Measurements from ENCODE around the gene MRPS34.

Gene MRPS34

DNA sequence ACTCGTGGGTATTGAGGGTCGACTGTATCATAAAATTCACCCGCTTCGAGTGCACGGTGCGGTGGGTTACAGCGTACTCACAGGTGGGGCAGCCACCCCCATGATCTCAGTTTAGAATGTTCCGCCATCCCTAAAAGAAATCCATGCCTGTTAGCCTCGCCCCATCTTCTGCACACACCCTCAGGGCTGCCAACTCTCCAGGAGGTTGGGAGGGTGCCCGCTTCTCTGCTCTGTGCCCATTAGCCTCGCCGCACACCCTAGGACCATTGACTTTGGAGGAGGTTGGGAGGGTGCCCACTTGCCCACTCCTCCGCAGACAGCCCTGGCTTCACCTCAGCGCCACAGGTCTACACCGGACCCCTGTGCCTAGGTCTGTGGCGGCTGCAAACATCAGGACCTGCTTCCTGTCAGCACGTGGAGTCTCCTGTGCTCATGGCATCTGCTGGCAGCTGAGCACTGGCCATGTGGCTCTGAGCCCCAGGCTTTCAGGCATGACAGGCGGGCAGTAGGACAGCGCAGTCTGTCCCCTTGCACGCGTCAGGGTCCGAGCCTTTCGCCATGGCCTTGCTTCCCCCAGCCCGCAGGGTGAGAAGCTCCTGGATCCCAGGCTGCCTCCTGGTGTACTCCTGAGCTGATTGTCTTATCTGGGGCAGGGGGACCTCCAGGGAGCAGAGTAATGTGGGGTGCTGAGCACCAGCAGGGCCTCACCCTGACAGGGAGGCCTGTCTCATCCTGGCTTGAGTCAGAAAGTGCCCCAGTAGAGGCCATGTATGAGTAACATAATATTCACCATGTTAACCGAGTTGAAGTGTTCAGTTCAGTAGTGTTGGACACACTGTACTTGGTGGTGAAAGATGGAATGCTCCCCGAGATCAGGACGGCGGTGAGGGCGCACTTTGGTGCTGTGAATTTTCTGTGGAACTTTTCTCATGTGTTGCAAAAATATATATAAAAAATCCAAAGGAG is 23.5 kb downstream of the MRPS34 start:
- Mint-ChIP-seq H3K9me3 (no peaks in the 10 kb centered on the region), H3K4me3 (no peak overlapping the region), H3K4me1 (ENCODE audit: low read depth) (no peaks in the 10 kb centered on the region), H3K27ac (no peak overlapping the region), H3K36me3 (ENCODE audit: low read depth) (peaks cover 100% of the 10 kb centered on the region), H3K27me3 (no peaks in the 10 kb centered on the region)
- intact Hi-C loops (cut with micrococcal nuclease), result no loop called here

DNA sequence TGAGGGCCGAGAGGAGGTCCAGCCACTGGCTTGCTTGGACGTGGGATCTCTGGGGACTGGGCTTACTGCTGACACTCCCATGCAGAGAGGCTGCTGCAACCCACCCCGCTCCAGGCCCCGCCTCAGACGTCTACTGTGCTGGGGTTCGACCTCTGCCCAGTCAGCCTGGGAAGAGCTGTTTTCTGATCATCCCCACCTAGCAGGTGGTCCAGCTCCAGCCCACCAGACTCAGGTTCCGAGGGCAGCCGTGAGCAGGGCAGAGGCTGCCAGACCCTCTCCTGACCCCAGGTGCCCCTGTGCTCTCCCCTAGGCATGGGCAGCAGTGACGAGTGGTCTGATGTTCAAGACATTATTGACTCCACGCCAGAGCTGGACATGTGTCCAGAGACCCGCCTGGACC is 25.0 kb downstream of the MRPS34 start:
- H3K4me3 Mint-ChIP-seq, result no peak overlapping the region
- no peaks in the 10 kb centered on the region for H3K27me3 Mint-ChIP-seq
- H3K4me1 Mint-ChIP-seq (ENCODE audit: low read depth), result no peaks in the 10 kb centered on the region
- peaks cover 100% of the 10 kb centered on the region for H3K36me3 Mint-ChIP-seq (ENCODE audit: low read depth)
- H3K9me3 Mint-ChIP-seq, result no peaks in the 10 kb centered on the region
- no peak overlapping the region for H3K27ac Mint-ChIP-seq
- intact Hi-C loops (cut with micrococcal nuclease), result no loop called here

DNA sequence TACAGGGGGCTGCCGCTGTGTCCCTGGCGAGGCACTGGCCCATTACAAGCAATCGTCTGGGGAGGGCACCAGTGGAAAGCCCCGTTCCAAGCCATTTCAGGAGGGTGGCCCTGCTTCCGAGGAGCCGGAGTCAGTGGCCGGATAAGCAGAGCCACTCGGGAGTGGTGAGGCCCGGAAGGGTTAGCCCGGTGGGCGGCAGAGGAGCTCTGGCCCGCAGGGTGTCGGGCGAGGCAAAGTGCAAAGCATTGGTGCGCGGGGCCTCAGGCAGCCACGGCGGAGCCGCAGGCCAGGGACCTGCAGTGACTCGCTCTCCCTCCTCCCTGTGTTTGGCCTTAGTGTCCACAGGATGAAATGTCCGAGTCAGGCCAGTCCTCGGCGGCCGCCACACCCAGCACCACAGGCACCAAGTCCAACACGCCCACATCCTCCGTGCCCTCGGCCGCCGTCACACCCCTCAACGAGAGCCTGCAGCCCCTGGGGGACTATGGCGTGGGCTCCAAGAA is 26.2 kb downstream of the MRPS34 start:
- Mint-ChIP-seq H3K4me3 (no peak overlapping the region), H3K4me1 (ENCODE audit: low read depth) (no peaks in the 10 kb centered on the region), H3K36me3 (ENCODE audit: low read depth) (peaks cover 99% of the 10 kb centered on the region), H3K27ac (no peak overlapping the region), H3K9me3 (no peaks in the 10 kb centered on the region), H3K27me3 (no peaks in the 10 kb centered on the region)
- intact Hi-C loops (cut with micrococcal nuclease), result no loop called here

DNA sequence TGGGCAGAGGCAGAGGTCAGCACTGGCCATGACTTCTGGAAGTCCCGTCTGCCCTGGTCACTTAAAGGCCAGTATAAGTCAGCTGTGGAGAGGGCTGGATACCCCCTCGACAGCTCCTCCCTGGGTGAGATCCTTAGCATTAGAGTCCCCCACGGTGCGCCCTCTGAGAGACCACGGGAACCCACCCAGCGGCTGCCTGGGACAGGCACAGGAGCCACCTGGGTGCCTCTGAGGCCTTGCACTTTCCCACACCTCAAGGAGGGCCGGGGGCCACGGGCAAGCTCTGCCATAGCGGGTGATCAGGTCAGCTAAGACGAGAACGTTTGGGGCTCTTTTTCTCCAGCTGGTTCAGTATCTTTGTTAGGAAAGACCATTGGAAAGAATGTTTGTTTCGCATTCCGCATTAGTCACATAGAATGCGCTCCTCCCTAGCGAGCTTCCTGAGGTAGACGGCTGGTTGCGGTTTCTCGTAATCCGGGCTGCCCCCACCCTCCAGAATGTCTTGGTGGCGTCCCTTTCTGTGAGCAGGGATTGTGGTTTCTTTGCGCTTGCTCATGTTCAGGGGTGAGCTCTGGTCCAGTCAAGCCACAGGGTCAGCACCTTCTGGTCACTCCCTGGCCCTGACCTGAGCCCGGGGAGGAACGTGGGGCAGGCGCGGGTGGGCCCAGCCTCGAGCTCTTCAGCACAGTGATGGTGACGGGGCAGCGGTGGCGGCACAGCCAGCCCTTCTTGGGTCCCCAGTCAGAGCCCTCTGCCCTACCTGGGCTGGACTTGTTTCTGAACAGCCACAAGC is 26.8 kb downstream of the MRPS34 start:
- H3K36me3 Mint-ChIP-seq (ENCODE audit: low read depth), result peaks cover 93% of the 10 kb centered on the region
- no peaks in the 10 kb centered on the region for H3K9me3 Mint-ChIP-seq
- no peaks in the 10 kb centered on the region for H3K27me3 Mint-ChIP-seq
- no peak overlapping the region for H3K4me3 Mint-ChIP-seq
- no peaks in the 10 kb centered on the region for H3K4me1 Mint-ChIP-seq (ENCODE audit: low read depth)
- intact Hi-C loops (cut with micrococcal nuclease), result no loop called here
- H3K27ac Mint-ChIP-seq, result no peak overlapping the region

- H3K36me3 Mint-ChIP-seq (ENCODE audit: low read depth), result peaks cover 86% of the 10 kb centered on the region
- intact Hi-C loops (cut with micrococcal nuclease), result no loop called here
- H3K9me3 Mint-ChIP-seq, result no peaks in the 10 kb centered on the region
- H3K27me3 Mint-ChIP-seq, result no peaks in the 10 kb centered on the region
- no peaks in the 10 kb centered on the region for H3K4me1 Mint-ChIP-seq (ENCODE audit: low read depth)
- H3K4me3 Mint-ChIP-seq, result no peak overlapping the region
- H3K27ac Mint-ChIP-seq, result no peak overlapping the region
Observed at GRCh38 chr16:1745181-1745899, 27.6 kb downstream of the MRPS34 start.

- no peaks in the 10 kb centered on the region for H3K4me1 Mint-ChIP-seq (ENCODE audit: low read depth)
- H3K4me3 Mint-ChIP-seq, result no peak overlapping the region
Observed at GRCh38 chr16:1744338-1744840, 28.5 kb downstream of the MRPS34 start.

DNA sequence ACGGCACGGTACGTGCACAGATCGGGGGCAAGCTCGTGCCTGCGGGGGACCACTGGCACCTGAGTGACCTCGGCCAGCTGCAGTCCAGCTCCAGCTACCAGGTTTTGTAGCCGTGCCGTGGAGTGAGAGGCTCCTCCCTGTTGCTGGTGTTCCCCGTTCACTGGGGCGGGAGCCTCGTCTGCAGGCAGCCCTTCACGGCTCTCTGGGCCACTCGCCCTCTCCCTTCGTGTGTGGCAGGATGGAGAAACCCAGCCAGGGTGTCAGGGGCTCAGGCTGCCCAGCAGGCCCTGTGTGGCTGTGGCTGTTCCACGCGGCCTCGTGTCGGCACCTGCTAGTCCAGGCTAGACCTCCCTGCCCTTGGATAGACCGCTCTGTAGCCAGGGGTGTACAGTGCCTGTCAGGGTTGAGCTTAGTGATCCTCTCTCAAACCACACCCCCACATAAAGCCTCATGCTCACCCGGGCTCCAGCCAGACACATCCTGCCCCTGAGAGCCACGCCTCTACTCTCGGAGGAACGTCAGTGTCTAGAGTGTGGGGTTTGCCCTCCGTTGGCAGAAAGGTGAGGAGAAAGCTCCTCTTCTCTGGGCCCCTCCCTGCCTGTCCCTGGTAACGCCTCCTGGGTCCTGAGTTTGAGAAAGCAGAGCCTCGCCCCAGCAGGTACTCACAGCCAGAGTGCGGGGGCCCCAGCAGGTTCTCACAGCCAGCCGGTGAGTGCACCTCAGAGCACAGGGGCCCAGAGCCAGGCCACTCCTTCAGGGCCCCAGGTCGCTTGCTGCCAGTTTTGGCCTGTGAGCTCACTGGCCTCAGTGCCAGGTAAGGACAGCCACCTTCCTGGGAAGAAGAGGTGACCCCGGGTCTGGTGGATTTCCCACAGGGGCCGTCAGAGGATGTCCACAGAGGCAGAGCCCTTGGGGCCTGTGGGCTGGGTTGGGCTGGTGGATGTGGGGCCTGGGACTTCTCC is 29.3 kb downstream of the MRPS34 start:
- intact Hi-C loops (cut with micrococcal nuclease), result no loop called here
- Mint-ChIP-seq H3K4me3 (no peak overlapping the region), H3K4me1 (ENCODE audit: low read depth) (no peaks in the 10 kb centered on the region), H3K36me3 (ENCODE audit: low read depth) (peaks cover 69% of the 10 kb centered on the region), H3K27ac (no peak overlapping the region), H3K27me3 (no peaks in the 10 kb centered on the region), H3K9me3 (no peaks in the 10 kb centered on the region)

More at GRCh38 chr16:1744338-1744840, 28.5 kb downstream of the MRPS34 start:
- Mint-ChIP-seq H3K9me3 (no peaks in the 10 kb centered on the region), H3K27ac (no peak overlapping the region), H3K36me3 (ENCODE audit: low read depth) (peaks cover 76% of the 10 kb centered on the region), H3K27me3 (no peaks in the 10 kb centered on the region)
- intact Hi-C loops (cut with micrococcal nuclease), result no loop called here

- no peaks in the 10 kb centered on the region for H3K27me3 Mint-ChIP-seq
- no peaks in the 10 kb centered on the region for H3K4me1 Mint-ChIP-seq (ENCODE audit: low read depth)
- H3K9me3 Mint-ChIP-seq, result no peaks in the 10 kb centered on the region
- no peak overlapping the region for H3K27ac Mint-ChIP-seq
- peaks cover 49% of the 10 kb centered on the region for H3K36me3 Mint-ChIP-seq (ENCODE audit: low read depth)
- intact Hi-C loops (cut with micrococcal nuclease), result no loop called here
- H3K4me3 Mint-ChIP-seq, result no peak overlapping the region
Observed at GRCh38 chr16:1741553-1742165, 31.3 kb downstream of the MRPS34 start.

GRCh38 chr16:1740781-1741490 is 32.0 kb downstream of the MRPS34 start:
- H3K4me1 Mint-ChIP-seq (ENCODE audit: low read depth), result no peaks in the 10 kb centered on the region
- H3K27me3 Mint-ChIP-seq, result no peaks in the 10 kb centered on the region
- no peak overlapping the region for H3K27ac Mint-ChIP-seq
- H3K4me3 Mint-ChIP-seq, result no peak overlapping the region
- intact Hi-C loops (cut with micrococcal nuclease), result no loop called here
- H3K9me3 Mint-ChIP-seq, result no peaks in the 10 kb centered on the region
- peaks cover 42% of the 10 kb centered on the region for H3K36me3 Mint-ChIP-seq (ENCODE audit: low read depth)

- H3K4me1 Mint-ChIP-seq (ENCODE audit: low read depth), result no peaks in the 10 kb centered on the region
- no peak overlapping the region for H3K27ac Mint-ChIP-seq
- no peaks in the 10 kb centered on the region for H3K9me3 Mint-ChIP-seq
- no peak overlapping the region for H3K4me3 Mint-ChIP-seq
- intact Hi-C loops (cut with micrococcal nuclease), result no loop called here
- H3K36me3 Mint-ChIP-seq (ENCODE audit: low read depth), result peaks cover 35% of the 10 kb centered on the region
- H3K27me3 Mint-ChIP-seq, result no peaks in the 10 kb centered on the region
Observed at GRCh38 chr16:1740234-1740633, 32.7 kb downstream of the MRPS34 start.

GRCh38 chr16:1734816-1735215 is 38.1 kb downstream of the MRPS34 start:
- H3K27me3 Mint-ChIP-seq, result no peaks in the 10 kb centered on the region
- H3K36me3 Mint-ChIP-seq (ENCODE audit: low read depth), result peaks cover 5% of the 10 kb centered on the region
- H3K27ac Mint-ChIP-seq, result no peak overlapping the region
- H3K4me1 Mint-ChIP-seq (ENCODE audit: low read depth), result peaks cover 12% of the 10 kb centered on the region
- H3K4me3 Mint-ChIP-seq, result no peak overlapping the region
- intact Hi-C loops (cut with micrococcal nuclease), result no loop called here
- H3K9me3 Mint-ChIP-seq, result no peaks in the 10 kb centered on the region

GRCh38 chr16:1734123-1734522 is 38.8 kb downstream of the MRPS34 start:
- H3K4me1 Mint-ChIP-seq (ENCODE audit: low read depth), result peaks cover 12% of the 10 kb centered on the region
- intact Hi-C loops (cut with micrococcal nuclease), result no loop called here
- no peaks in the 10 kb centered on the region for H3K27me3 Mint-ChIP-seq
- no peaks in the 10 kb centered on the region for H3K9me3 Mint-ChIP-seq
- H3K4me3 Mint-ChIP-seq, result no peak overlapping the region
- no peak overlapping the region for H3K27ac Mint-ChIP-seq
- peaks cover 12% of the 10 kb centered on the region for H3K36me3 Mint-ChIP-seq (ENCODE audit: low read depth)

Measured in dendritic cell treated with granulocyte-macrophage colony-stimulating factor and Interleukin-4, amounts not matched to agents 40 ng/mL and 50 ng/mL, for 4 days (primary cell).